Mesodermal cell (in vitro differentiated cells): Measurements from ENCODE around the gene AARSD1.
"Not testable (repeated sequence)": the region's sequence is repeated elsewhere in the genome, so short reads cannot be mapped to it uniquely, and the experiment has no call there.

ENCODE experiments used
- H3K27ac ChIP-seq: 2 replicates; pipeline ENCODE4 v1.7.0; 2013; ENCODE audit warnings: mild to moderate bottlenecking, low read depth, low read length, moderate library complexity; ENCODE audit not compliant: severe bottlenecking
- H3K36me3 ChIP-seq: 2 replicates; pipeline ENCODE4 v1.7.1; 2013; ENCODE audit warnings: mild to moderate bottlenecking, low read length, moderate library complexity; ENCODE audit not compliant: control insufficient read depth, insufficient read depth
- H3K4me1 ChIP-seq: one replicate; pipeline ENCODE4 v1.7.1; 2013; ENCODE audit warnings: mild to moderate bottlenecking, low read length; ENCODE audit not compliant: insufficient read depth, control insufficient read depth, poor library complexity, severe bottlenecking
- H3K4me3 ChIP-seq: 2 replicates; pipeline ENCODE4 v1.7.0; 2013; ENCODE audit warnings: low read length, control low read depth, mild to moderate bottlenecking; ENCODE audit not compliant: insufficient read depth, poor library complexity, severe bottlenecking; ENCODE audit errors: extremely low read depth
- H3K9me3 ChIP-seq: 2 replicates; pipeline ENCODE4 v1.7.1; 2013; ENCODE audit warnings: mild to moderate bottlenecking, low read length, moderate library complexity; ENCODE audit not compliant: control insufficient read depth
- WGBS, 2 experiments: methylation state at CpG; one replicate each; pipeline ENCODE4 v1.1.5; 2013; ENCODE audit warnings: missing lambda C conversion rate in 2 of 2; ENCODE audit not compliant: insufficient coverage in 2 of 2; 5-methylcytosine and 5-hydroxymethylcytosine counted together

AARSD1 gene

GRCh38 chr17:42919522-42920077 lies 44.7 kb downstream of the AARSD1 start:
- not testable (repeated sequence) for H3K27ac ChIP-seq, H3K4me3 ChIP-seq, H3K4me1 ChIP-seq, H3K36me3 ChIP-seq, H3K9me3 ChIP-seq
- WGBS, 2 experiments = 90 to 98% methylated on average over 6 to 7 of the region's 10 CpGs

GRCh38 chr17:42918902-42919521 lies 45.2 kb downstream of the AARSD1 start:
- WGBS, 2 experiments = 86 to 90% methylated on average over 1 to 2 of the region's 3 CpGs
- H3K27ac ChIP-seq = no peak overlapping the region
- H3K4me3 ChIP-seq = no peak overlapping the region
- no peaks in the 10 kb centered on the region for H3K4me1 ChIP-seq
- no peaks in the 10 kb centered on the region for H3K9me3 ChIP-seq
- no peaks in the 10 kb centered on the region for H3K36me3 ChIP-seq

GRCh38 chr17:42917236-42917603 lies 47.0 kb downstream of the AARSD1 start:
- H3K4me1 ChIP-seq = no peaks in the 10 kb centered on the region
- no peaks in the 10 kb centered on the region for H3K9me3 ChIP-seq
- no peak overlapping the region for H3K4me3 ChIP-seq
- WGBS, 2 experiments = 81 to 83% methylated on average over 8 of the region's 8 CpGs
- H3K36me3 ChIP-seq = no peaks in the 10 kb centered on the region
- H3K27ac ChIP-seq = no peak overlapping the region

- H3K27ac ChIP-seq, H3K4me3 ChIP-seq, H3K9me3 ChIP-seq, H3K4me1 ChIP-seq, H3K36me3 ChIP-seq: not testable (repeated sequence)
- WGBS, 2 experiments = 100% methylated on average over 1 of the region's 4 CpGs; no CpG with 5 or more reads in 1 of the 2 experiments
Observed at GRCh38 chr17:42916388-42917235, 47.6 kb downstream of the AARSD1 start.

GRCh38 chr17:42915288-42915687 lies 49.0 kb downstream of the AARSD1 start:
- not testable (repeated sequence) for H3K4me3 ChIP-seq, H3K9me3 ChIP-seq, H3K4me1 ChIP-seq, H3K36me3 ChIP-seq, H3K27ac ChIP-seq
- 86 to 96% methylated on average over 6 of the region's 6 CpGs for WGBS, 2 experiments

- H3K27ac ChIP-seq = no peak overlapping the region
- H3K9me3 ChIP-seq = no peaks in the 10 kb centered on the region
- no peaks in the 10 kb centered on the region for H3K36me3 ChIP-seq
- H3K4me3 ChIP-seq = no peak overlapping the region
- 90 to 100% methylated on average over 1 to 2 of the region's 3 CpGs for WGBS, 2 experiments
- no peaks in the 10 kb centered on the region for H3K4me1 ChIP-seq
Observed at GRCh38 chr17:42913981-42914617, 50.2 kb downstream of the AARSD1 start.

- H3K4me1 ChIP-seq = no peaks in the 10 kb centered on the region
Observed at GRCh38 chr17:42913522-42913921, 50.7 kb downstream of the AARSD1 start.

GRCh38 chr17:42908872-42909700 lies 55.2 kb downstream of the AARSD1 start:
- Histone ChIP-seq H3K4me3 (no peak overlapping the region), H3K36me3 (no peaks in the 10 kb centered on the region), H3K4me1 (no peaks in the 10 kb centered on the region), H3K9me3 (no peaks in the 10 kb centered on the region), H3K27ac (no peak overlapping the region)
- WGBS, 2 experiments = 94 to 96% methylated on average over 4 to 5 of the region's 7 CpGs

More at GRCh38 chr17:42913522-42913921, 50.7 kb downstream of the AARSD1 start:
- no peak overlapping the region for H3K27ac ChIP-seq
- no peaks in the 10 kb centered on the region for H3K9me3 ChIP-seq
- no peaks in the 10 kb centered on the region for H3K36me3 ChIP-seq
- 84 to 100% methylated on average over 2 of the region's 2 CpGs for WGBS, 2 experiments
- no peak overlapping the region for H3K4me3 ChIP-seq

GRCh38 chr17:42906772-42907446 lies 57.3 kb downstream of the AARSD1 start:
- no peaks in the 10 kb centered on the region for H3K36me3 ChIP-seq
- H3K4me1 ChIP-seq = no peaks in the 10 kb centered on the region
- WGBS, 2 experiments = 83 to 87% methylated on average over 4 to 8 of the region's 8 CpGs
- H3K9me3 ChIP-seq = no peaks in the 10 kb centered on the region
- H3K4me3 ChIP-seq = no peak overlapping the region
- H3K27ac ChIP-seq = no peak overlapping the region

GRCh38 chr17:42904110-42904469 lies 60.2 kb downstream of the AARSD1 start:
- H3K9me3 ChIP-seq = no peaks in the 10 kb centered on the region
- 98 to 100% methylated on average over 4 of the region's 6 CpGs for WGBS, 2 experiments
- no peaks in the 10 kb centered on the region for H3K4me1 ChIP-seq
- H3K27ac ChIP-seq = no peak overlapping the region
- no peaks in the 10 kb centered on the region for H3K36me3 ChIP-seq
- no peak overlapping the region for H3K4me3 ChIP-seq
